K562 (cell line): ENCODE data around the gene BCL10. TPM values are rescaled to one million over a fixed set of nuclear protein-coding genes. Genes with fewer than 3 reads are reported as not detected.

Experiments used
- ATAC-seq: fragments of 200-7000 bp; cut with Tn5 transposase; 3 replicates; pipeline ENCODE4 v1.9.1; 2020; ENCODE audit warnings: moderate library complexity
- BruUV-seq: library from RNA; stranded (reverse); fragments of 400-500 nt; replicated peaks from 2 replicates; lab custom pipeline; 2021; lab: Mats Ljungman, UMichigan
- CTCF ChIA-PET: fragments of 300-600 bp; formaldehyde crosslinking; extraction: SDS; loops from one replicate; lab custom pipeline; 2021; ENCODE audit warnings: low intra/inter-chr PET ratio; lab: Yijun Ruan, JAX
- POLR2A ChIA-PET: fragments of 300-600, 350-650 bp; sonication (Branson Sonifier 250); formaldehyde crosslinking; extraction: SDS; loops from one replicate; lab custom pipeline; 2021; ENCODE audit warnings: antibody characterized with exemption, inconsistent platforms; lab: Yijun Ruan, JAX
- DNase-seq, 4 experiments: peaks; one replicate each; pipeline versions ENCODE4 v3.0.0 to v3.0.0-alpha.2; 2011 to 2018; ENCODE audit warnings: low spot score in 3 of 4, mixed read lengths in 3 of 4; ENCODE audit errors: extremely low read depth in 1 of 4
- FAIRE-seq: peaks from 2 replicates; lab custom pipeline; 2011; peaks lifted over from hg19 to GRCh38; lab: Jason Lieb, UNC
- H2AFZ ChIP-seq: 2 replicates; pipeline ENCODE4 v1.6.0; 2011; ENCODE audit warnings: low read depth, low read length, control low read depth, inconsistent platforms
- H3K27ac ChIP-seq: fragments of 200-600 bp; 3 replicates; pipeline ENCODE4 v1.8.0; 2011; ENCODE audit warnings: low read depth, mild to moderate bottlenecking, control low read depth, inconsistent platforms, low read length, moderate library complexity, mixed read lengths; ENCODE audit errors: extremely low read depth
- H3K27me3 ChIP-seq, 2 experiments: fragments of 300-600 bp in 1 of 2; 2 replicates in 1 of 2; 3 replicates in 1 of 2; pipeline versions ENCODE4 v1.6.0 to v1.8.0; 2011; ENCODE audit warnings: inconsistent platforms in 2 of 2, low read length in 2 of 2, mild to moderate bottlenecking in 1 of 2, mixed read lengths in 1 of 2, moderate library complexity in 1 of 2; ENCODE audit not compliant: control insufficient read depth in 2 of 2, insufficient read depth in 2 of 2
- H3K36me3 ChIP-seq: fragments of 300-600 bp; 3 replicates; pipeline ENCODE4 v1.8.0; 2011; ENCODE audit warnings: mild to moderate bottlenecking, low read length, inconsistent platforms; ENCODE audit not compliant: control insufficient read depth, insufficient read depth
- H3K4me1 ChIP-seq, 2 experiments: fragments of 200-600 bp in 1 of 2; replicated peaks in 1 of 2; 2 replicates in 1 of 2; 3 replicates in 1 of 2; pipeline versions ENCODE4 v1.5.1 to v1.8.0; 2011; ENCODE audit warnings: inconsistent platforms in 2 of 2, low read length in 2 of 2, mild to moderate bottlenecking in 1 of 2, mixed read lengths in 1 of 2, moderate library complexity in 1 of 2; ENCODE audit not compliant: control insufficient read depth in 2 of 2, insufficient read depth in 2 of 2
- H3K4me2 ChIP-seq: 2 replicates; pipeline ENCODE4 v1.6.1; 2011; ENCODE audit warnings: low read length, control low read depth, inconsistent platforms, mixed read lengths; ENCODE audit not compliant: insufficient read depth
- H3K4me3 ChIP-seq: fragments of 200-600 bp; sonication (generic), shearing (Covaris generic); 2 replicates; pipeline ENCODE4 v1.5.1; 2016; ENCODE audit warnings: control low read depth, inconsistent platforms
- H3K79me2 ChIP-seq: fragments of 200-600 bp; 3 replicates; pipeline ENCODE4 v1.8.0; 2011; ENCODE audit warnings: low read length, inconsistent platforms; ENCODE audit not compliant: control insufficient read depth, insufficient read depth
- H3K9ac ChIP-seq, 2 experiments: 2 replicates each; pipeline versions ENCODE4 v1.6.0 to v1.6.1; 2011; ENCODE audit warnings: low read depth in 2 of 2, low read length in 2 of 2, control low read depth in 1 of 2, inconsistent platforms in 1 of 2, mild to moderate bottlenecking in 1 of 2, mixed read lengths in 1 of 2; ENCODE audit not compliant: insufficient read depth in 1 of 2
- H3K9me1 ChIP-seq: one replicate; pipeline ENCODE4 v1.6.0; 2011; ENCODE audit warnings: inconsistent platforms, mild to moderate bottlenecking, low read length, moderate library complexity; ENCODE audit not compliant: control insufficient read depth, insufficient read depth
- H3K9me3 ChIP-seq: replicated peaks from 2 replicates; pipeline ENCODE4 v1.5.1; 2011; ENCODE audit warnings: low read depth, low read length, inconsistent platforms; ENCODE audit not compliant: control insufficient read depth, insufficient read depth
- H4K20me1 ChIP-seq: replicated peaks from 2 replicates; pipeline ENCODE4 v1.6.1; 2011; ENCODE audit warnings: low read length, inconsistent platforms, mixed read lengths; ENCODE audit not compliant: control insufficient read depth, insufficient read depth
- BRF1 ChIP-seq: IDR thresholded peaks from 3 replicates; pipeline ENCODE4 v1.6.1; 2011; ENCODE audit warnings: borderline replicate concordance, mild to moderate bottlenecking; ENCODE audit not compliant: insufficient read length; ENCODE audit errors: extremely low read depth
- CBFA2T3 ChIP-seq: fragments of 450-650 bp; IDR thresholded peaks from 2 replicates; pipeline ENCODE4 v1.6.1; 2017
- CHD4 ChIP-seq: fragments of 200-600 bp; sonication (generic); IDR thresholded peaks from 3 replicates; pipeline ENCODE4 v1.6.1; 2012; ENCODE audit warnings: low read depth, mild to moderate bottlenecking, mixed read lengths, low read length, inconsistent platforms; ENCODE audit not compliant: insufficient read depth, insufficient replicate concordance, poor library complexity, severe bottlenecking
- CTBP1 ChIP-seq: fragments of 450-650 bp; IDR thresholded peaks from 2 replicates; pipeline ENCODE4 v1.6.1; 2016; ENCODE audit warnings: borderline replicate concordance
- DACH1 ChIP-seq: fragments of 450-650 bp; IDR thresholded peaks from 2 replicates; pipeline ENCODE4 v1.6.1; 2018; ENCODE audit not compliant: partially characterized antibody
- GABPB1 ChIP-seq: sonication (generic); formaldehyde crosslinking; IDR thresholded peaks from 2 replicates; pipeline ENCODE4 v1.8.0; 2022; ENCODE audit warnings: mild to moderate bottlenecking, missing genetic modification reagents
- HCFC1 ChIP-seq: IDR thresholded peaks from 2 replicates; pipeline ENCODE4 v1.6.1; 2012; ENCODE audit warnings: low read depth, low read length, improper control_type of control experiment
- ILF3 ChIP-seq: fragments of 450-650 bp; IDR thresholded peaks from 2 replicates; pipeline ENCODE4 v1.6.1; 2018; ENCODE audit warnings: antibody characterized with exemption, mild to moderate bottlenecking, moderate library complexity, borderline replicate concordance
- KDM1A ChIP-seq, 2 experiments: fragments of 450-650 bp; IDR thresholded peaks; 2 replicates each; pipeline ENCODE4 v1.6.1; 2016; ENCODE audit warnings: mild to moderate bottlenecking in 2 of 2
- MTA1 ChIP-seq: fragments of 450-650 bp; IDR thresholded peaks from 2 replicates; pipeline ENCODE4 v1.6.1; 2017; ENCODE audit warnings: borderline replicate concordance
- MTF1 ChIP-seq: fragments of 250-450 bp; sonication (Bioruptor Pico); IDR thresholded peaks from 2 replicates; pipeline ENCODE4 v1.9.0; 2021; ENCODE audit warnings: moderate library complexity, mild to moderate bottlenecking, inconsistent platforms, borderline replicate concordance
- MYNN ChIP-seq, 2 experiments: sonication (generic); formaldehyde crosslinking in 1 of 2; IDR thresholded peaks; 2 replicates each; pipeline versions ENCODE4 v1.5.0 to v1.6.1; 2016 to 2020; ENCODE audit warnings: antibody characterized with exemption in 1 of 2, missing genetic modification reagents in 1 of 2
- NFE2 ChIP-seq: IDR thresholded peaks from 2 replicates; pipeline ENCODE4 v1.6.1; 2014; ENCODE audit warnings: antibody characterized with exemption, low read depth
- PRPF4 ChIP-seq: fragments of 200-400 bp; formaldehyde crosslinking; IDR thresholded peaks from one replicate; pipeline ENCODE4 v1.6.1; 2017; ENCODE audit warnings: low read length, low read depth, mild to moderate bottlenecking; ENCODE audit not compliant: insufficient read depth, poor library complexity, severe bottlenecking
- PTTG1 ChIP-seq: fragments of 450-650 bp; IDR thresholded peaks from 2 replicates; pipeline ENCODE4 v1.6.1; 2016; ENCODE audit warnings: low read depth, mild to moderate bottlenecking, missing genetic modification characterization, missing compliant biosample characterization
- RCOR1 ChIP-seq, 2 experiments: IDR thresholded peaks; 2 replicates each; pipeline ENCODE4 v1.6.1; 2012; ENCODE audit warnings: low read depth in 2 of 2, low read length in 2 of 2, borderline replicate concordance in 1 of 2, improper control_type of control experiment in 1 of 2
- SRSF1 ChIP-seq: fragments of 200-400 bp; formaldehyde crosslinking; IDR thresholded peaks from 2 replicates; pipeline ENCODE4 v1.6.1; 2017; ENCODE audit warnings: mild to moderate bottlenecking, low read depth, low read length, moderate library complexity
- TAL1 ChIP-seq: fragments of 450-650 bp; IDR thresholded peaks from 2 replicates; pipeline ENCODE4 v1.6.1; 2016; ENCODE audit warnings: mild to moderate bottlenecking
- TBL1XR1 ChIP-seq, 2 experiments: IDR thresholded peaks; 2 replicates each; pipeline ENCODE4 v1.6.1; 2012; ENCODE audit warnings: improper control_type of control experiment in 2 of 2, low read length in 2 of 2, mild to moderate bottlenecking in 1 of 2
- ZNF146 ChIP-seq: IDR thresholded peaks from one replicate; pipeline ENCODE4 v1.6.1; 2018; ENCODE audit warnings: missing compliant biosample characterization; ENCODE audit not compliant: unreplicated experiment
- ZNF436 ChIP-seq: fragments of 250-450, 450-650 bp; sonication (Bioruptor Pico); formaldehyde crosslinking; IDR thresholded peaks from 2 replicates; pipeline ENCODE4 v1.7.0; 2020; ENCODE audit warnings: mild to moderate bottlenecking
- ZNF561 ChIP-seq: fragments of 450-650 bp; formaldehyde crosslinking; conservative IDR thresholded peaks from 2 replicates; pipeline ENCODE4 v1.4.0; 2020; ENCODE audit warnings: mild to moderate bottlenecking, moderate library complexity
- WGBS: fragments of 100-300 bp; shearing (Covaris generic); methylation state at CpG from one replicate; pipeline ENCODE4 v1.1.6; 2016; ENCODE audit warnings: low coverage, mixed read lengths; ENCODE audit not compliant: insufficient coverage; ENCODE audit errors: missing lambda C conversion rate; 5-methylcytosine and 5-hydroxymethylcytosine counted together
- in situ Hi-C: fragments of 300-500 bp; cut with MboI; formaldehyde crosslinking; loops from 4 replicates; pipeline ENCODE4 v1.15.0; 2018; ENCODE audit warnings: inconsistent platforms, mixed read lengths
- intact Hi-C: fragments of 100-400 bp; cut with micrococcal nuclease; formaldehyde crosslinking; loops from 2 replicates; pipeline ENCODE4 v1.14.2; 2022
- polyA plus RNA-seq, 8 experiments: library from polyadenylated mRNA; depleted of rRNA in 4 of 8; stranded (reverse) in 5 of 8; unstranded in 3 of 8; fragments of >200 nt; fragmentation: Nextera tagmentation in 2 of 8; fragmentation: Illumina TruSeq in 1 of 8; extraction: Ambion mirVana in 2 of 8; extraction: Trizol in 1 of 8; gene quantifications; 2 replicates each; pipeline versions ENCODE4 v1.2.1 to v1.2.3, GENCODE V29; 2011 to 2014; ENCODE audit warnings: inconsistent platforms in 1 of 8, missing spikeins in 1 of 8
- total RNA-seq, 7 experiments: library from RNA; depleted of rRNA in 6 of 7; stranded (reverse); fragments of >200 nt in 6 of 7; fragmentation: Illumina TruSeq in 2 of 7; extraction: Trizol in 2 of 7; gene quantifications; 2 replicates each; pipeline versions ENCODE4 v1.2.1 to v1.2.3, GENCODE V29; 2011 to 2021; ENCODE audit warnings: low replicate concordance in 1 of 7
- TF ChIP-seq, protein P1 (sequence below), 2 experiments: fragments of 450-650 bp; IDR thresholded peaks; 2 replicates each; pipeline ENCODE4 v1.6.1; 2016

BCL10 gene
- total and polyA plus RNA-seq, 9 of the 15 experiments (the other 6 are each of a cell fraction or from before 2014, with no cell fraction given): 8.0 to 19.4 (median 12.3) TPM

DNA sequence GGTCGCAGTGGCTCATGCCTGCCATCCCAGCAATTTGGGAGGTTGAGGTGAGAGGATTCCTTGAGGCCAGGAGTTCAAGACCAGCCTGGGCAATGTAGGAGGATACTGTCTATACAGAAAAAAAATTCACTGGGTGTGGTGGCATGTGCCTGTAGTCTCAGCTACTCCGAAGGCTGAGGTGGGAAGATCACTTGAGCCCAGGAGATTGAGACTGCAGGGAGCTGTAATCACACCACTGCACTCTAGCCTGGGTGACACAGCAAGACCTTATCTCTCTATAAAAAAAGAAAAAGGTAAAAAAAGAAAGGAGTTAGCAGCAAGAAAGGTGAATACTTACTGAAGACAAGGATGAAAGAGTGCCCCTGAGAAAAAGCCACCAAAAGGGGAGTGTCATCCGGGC, 23.7 kb upstream of the BCL10 start:
- H3K9me1 ChIP-seq: no peaks in the 10 kb centered on the region
- WGBS: 6% methylated on average over 3 of the region's 3 CpGs
- no peaks in the 10 kb centered on the region for H3K79me2 ChIP-seq
- ChIA-PET POLR2A (interaction anchor here (0.6 kb wide), 1 partner anchor 1151 kb away, joined by 3 read pairs; no protein-coding TSS in a partner anchor), CTCF (no interaction called here)
- no peak for ATAC-seq
- DNase-seq: no peak
- no peaks in the 10 kb centered on the region for H3K36me3 ChIP-seq
- no peaks in the 10 kb centered on the region for H4K20me1 ChIP-seq
- no peaks in the 10 kb centered on the region for H3K4me1 ChIP-seq
- no peak overlapping the region for H3K4me3 ChIP-seq
- no peak overlapping the region for H3K9ac ChIP-seq
- intact Hi-C loops: loop anchor here (10.0 kb wide), 1 partner anchor 405 kb away; the partner anchor contains the start of gene ZNHIT6
- in situ Hi-C loops: loop anchor here (10.0 kb wide), 1 partner anchor 395 kb away; no protein-coding TSS in a partner anchor
- no peaks in the 10 kb centered on the region for H3K9me3 ChIP-seq
- no peak overlapping the region for H3K27ac ChIP-seq
- H3K4me2 ChIP-seq: no peak overlapping the region
- BruUV-seq: no TSS peak
- FAIRE-seq: no peak
- peaks cover 4 to 5% of the 10 kb centered on the region in 2 experiments; a peak in 3 of 5 replicates for H3K27me3 ChIP-seq
- H2AFZ ChIP-seq: no peak overlapping the region
- TF ChIP-seq HCFC1 (no peak), RCOR1 (IDR thresholded peaks at IDR 0.05; ENCODE audit: borderline replicate concordance in 1 of 2, low read depth in 2 of 2, low read length in 2 of 2) (peak in 1 of 2 experiments; percentile 51; a peak in 1 of 4 replicates), CBFA2T3 (peak; percentile 39), GABPB1 (no peak), PRPF4 (no peak), DACH1 (no peak), SRSF1 (no peak), ILF3 (no peak), KDM1A (IDR thresholded peaks at IDR 0.05) (peak in 1 of 2 experiments; percentile 9; a peak in 1 of 4 replicates), NFE2 (peak; percentile 43; the same call in 1 of the 2 replicates), MTA1 (no peak), ZNF436 (CRISPR knock-in tag) (no peak), BRF1 (no peak), TBL1XR1 (IDR thresholded peaks at IDR 0.05; ENCODE audit: low read length in 2 of 2) (no peak), TAL1 (0 out of 2 replicates have a peak, but pooled peaks have one; percentile 18), MTF1 (CRISPR knock-in tag) (no peak), MYNN (IDR thresholded peaks at IDR 0.05) (no peak), MYNN (CRISPR knock-in tag; IDR thresholded peaks at IDR 0.05) (no peak), ZNF146 (CRISPR knock-in tag) (no peak), ZNF561 (CRISPR knock-in tag) (no peak), CHD4 (no peak), PTTG1 (tag) (no peak), CTBP1 (no peak)
- TF ChIP-seq, protein P1, sequence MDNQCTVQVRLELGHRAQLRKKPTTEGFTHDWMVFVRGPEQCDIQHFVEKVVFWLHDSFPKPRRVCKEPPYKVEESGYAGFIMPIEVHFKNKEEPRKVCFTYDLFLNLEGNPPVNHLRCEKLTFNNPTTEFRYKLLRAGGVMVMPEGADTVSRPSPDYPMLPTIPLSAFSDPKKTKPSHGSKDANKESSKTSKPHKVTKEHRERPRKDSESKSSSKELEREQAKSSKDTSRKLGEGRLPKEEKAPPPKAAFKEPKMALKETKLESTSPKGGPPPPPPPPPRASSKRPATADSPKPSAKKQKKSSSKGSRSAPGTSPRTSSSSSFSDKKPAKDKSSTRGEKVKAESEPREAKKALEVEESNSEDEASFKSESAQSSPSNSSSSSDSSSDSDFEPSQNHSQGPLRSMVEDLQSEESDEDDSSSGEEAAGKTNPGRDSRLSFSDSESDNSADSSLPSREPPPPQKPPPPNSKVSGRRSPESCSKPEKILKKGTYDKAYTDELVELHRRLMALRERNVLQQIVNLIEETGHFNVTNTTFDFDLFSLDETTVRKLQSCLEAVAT (IDR thresholded peaks at IDR 0.05): no peak
